CD14-positive monocyte (primary cell): ENCODE data around the gene TMIGD1. TPM values are rescaled to one million over a fixed set of nuclear protein-coding genes. Genes with fewer than 3 reads are reported as not detected.
A peak's percentile ranks its signal among the peaks of the same experiment; 100 is the strongest.

Experiments used
- DNase-seq, 3 donors: peaks; one replicate each; pipeline ENCODE4 v3.0.0-alpha.2; 2011 to 2022
- H2AFZ ChIP-seq: 2 replicates; pipeline ENCODE4 v1.6.0; 2012; ENCODE audit warnings: mild to moderate bottlenecking, low read depth, low read length, inconsistent platforms; ENCODE audit not compliant: insufficient read depth, poor library complexity, severe bottlenecking
- H3K27ac ChIP-seq, 2 donors: 1 replicate in 1 of 2; 2 replicates in 1 of 2; pipeline ENCODE4 v1.5.1; 2012 to 2013; ENCODE audit warnings: low read length in 2 of 2, control low read depth in 1 of 2, inconsistent platforms in 1 of 2, low read depth in 1 of 2, mild to moderate bottlenecking in 1 of 2
- H3K27me3 ChIP-seq, 2 donors: one replicate each; pipeline versions ENCODE4 v1.6.0 to v1.6.1; 2011 to 2013; ENCODE audit warnings: low read length in 2 of 2; ENCODE audit not compliant: control insufficient read depth in 2 of 2, insufficient read depth in 2 of 2
- H3K36me3 ChIP-seq, 2 donors: replicated peaks in 1 of 2; 1 replicate in 1 of 2; 2 replicates in 1 of 2; pipeline versions ENCODE4 v1.5.1 to v1.6.1; 2012 to 2013; ENCODE audit warnings: low read length in 2 of 2, control low read depth in 1 of 2, inconsistent platforms in 1 of 2, mild to moderate bottlenecking in 1 of 2; ENCODE audit not compliant: insufficient read depth in 2 of 2, control insufficient read depth in 1 of 2
- H3K4me1 ChIP-seq, 2 donors: 1 replicate in 1 of 2; 2 replicates in 1 of 2; pipeline versions ENCODE4 v1.5.1 to v1.6.1; 2012 to 2013; ENCODE audit warnings: low read length in 2 of 2, control low read depth in 1 of 2, inconsistent platforms in 1 of 2, mild to moderate bottlenecking in 1 of 2, moderate library complexity in 1 of 2; ENCODE audit not compliant: insufficient read depth in 2 of 2, control insufficient read depth in 1 of 2
- H3K4me2 ChIP-seq: replicated peaks from 2 replicates; pipeline ENCODE3; 2012; ENCODE audit warnings: low read length, moderate library complexity, mild to moderate bottlenecking; ENCODE audit not compliant: poor library complexity, severe bottlenecking; ENCODE audit errors: extremely low read depth
- H3K4me3 ChIP-seq, 3 experiments: fragments of 200-600 bp in 1 of 3; sonication (generic) in 1 of 3; replicated peaks in 1 of 3; 1 replicate in 2 of 3; 2 replicates in 1 of 3; pipeline ENCODE4 v1.5.1; 2011 to 2013; ENCODE audit warnings: low read length in 3 of 3, mild to moderate bottlenecking in 3 of 3, control low read depth in 2 of 3, low read depth in 2 of 3, inconsistent platforms in 1 of 3, moderate library complexity in 1 of 3
- H3K79me2 ChIP-seq: 2 replicates; pipeline ENCODE4 v1.6.0; 2012; ENCODE audit warnings: mild to moderate bottlenecking, control low read depth, inconsistent platforms, low read length, moderate library complexity; ENCODE audit not compliant: insufficient read depth
- H3K9ac ChIP-seq: 2 replicates; pipeline ENCODE4 v1.6.0; 2017; ENCODE audit warnings: low read length, mild to moderate bottlenecking; ENCODE audit not compliant: insufficient read depth, poor library complexity, severe bottlenecking
- H3K9me3 ChIP-seq, 2 donors: replicated peaks in 1 of 2; 1 replicate in 1 of 2; 2 replicates in 1 of 2; pipeline versions ENCODE4 v1.5.1 to v1.6.1; 2012 to 2013; ENCODE audit warnings: low read length in 2 of 2, control low read depth in 1 of 2; ENCODE audit not compliant: control insufficient read depth in 1 of 2, insufficient read depth in 1 of 2
- H4K20me1 ChIP-seq: 2 replicates; pipeline ENCODE4 v1.6.0; 2012; ENCODE audit warnings: mild to moderate bottlenecking, low read length, control low read depth, moderate library complexity; ENCODE audit not compliant: insufficient read depth
- H3K27ac Mint-ChIP-seq, 7 donors: one replicate each; pipeline ENCODE4 v1.8.0; 2020; ENCODE audit warnings: mild to moderate bottlenecking in 7 of 7, mixed read lengths in 7 of 7, moderate library complexity in 6 of 7, inconsistent platforms in 2 of 7
- H3K27me3 Mint-ChIP-seq, 3 donors: one replicate each; pipeline ENCODE4 v1.8.0; 2021 to 2022; ENCODE audit warnings: low read depth in 3 of 3, mild to moderate bottlenecking in 3 of 3, mixed read lengths in 3 of 3, moderate library complexity in 3 of 3, inconsistent platforms in 1 of 3
- H3K36me3 Mint-ChIP-seq, 2 donors: one replicate each; pipeline ENCODE4 v1.8.0; 2020; ENCODE audit warnings: mixed read lengths in 2 of 2, inconsistent platforms in 1 of 2, mild to moderate bottlenecking in 1 of 2
- H3K4me1 Mint-ChIP-seq: one replicate; pipeline ENCODE4 v1.8.0; 2020; ENCODE audit warnings: mild to moderate bottlenecking, mixed read lengths
- H3K4me3 Mint-ChIP-seq, 2 donors: one replicate each; pipeline ENCODE4 v1.8.0; 2020; ENCODE audit warnings: mild to moderate bottlenecking in 2 of 2, mixed read lengths in 2 of 2, moderate library complexity in 1 of 2
- H3K9me3 Mint-ChIP-seq, 7 donors: one replicate each; pipeline ENCODE4 v1.8.0; 2020 to 2022; ENCODE audit warnings: mixed read lengths in 7 of 7, mild to moderate bottlenecking in 6 of 7, moderate library complexity in 6 of 7, inconsistent platforms in 2 of 7
- CTCF ChIP-seq: fragments of 200-600 bp; IDR thresholded peaks from one replicate; pipeline ENCODE4 v1.8.0; 2022; ENCODE audit warnings: antibody characterized with exemption, mild to moderate bottlenecking
- WGBS: methylation state at CpG from one replicate; pipeline ENCODE4 v1.1.5; 2013; ENCODE audit warnings: missing lambda C conversion rate; ENCODE audit not compliant: insufficient coverage; 5-methylcytosine and 5-hydroxymethylcytosine counted together
- intact Hi-C, 2 donors: fragments of 100-400 bp; cut with micrococcal nuclease; formaldehyde crosslinking; loops; one replicate each; pipeline versions ENCODE4 v1.15.0 to v1.15.1; 2023
- polyA plus RNA-seq, 3 donors: library from polyadenylated mRNA; depleted of rRNA in 1 of 3; unstranded in 2 of 3; stranded (reverse) in 1 of 3; fragments of 300-500 nt in 2 of 3; fragments of >200 nt in 1 of 3; fragmentation: Illumina TruSeq in 2 of 3; gene quantifications; 1 replicate in 2 of 3; 2 replicates in 1 of 3; pipeline ENCODE4 v1.2.3, GENCODE V29; 2012 to 2021

TMIGD1 gene
- polyA plus RNA-seq, 3 donors, result not detected

GRCh38 chr17:30377574-30378240 lies 43.9 kb upstream of the TMIGD1 start:
- peaks cover 0 to 5% of the 10 kb centered on the region in 2 donors for H3K36me3 Mint-ChIP-seq
- no peak overlapping the region for H3K27ac ChIP-seq
- no peak overlapping the region for H3K9ac ChIP-seq
- intact Hi-C loops, result loop anchor here (5.0 kb wide), 2 partner anchors 35 to 40 kb away; no protein-coding TSS in a partner anchor
- peak overlapping the region; percentile 58 to 96 (median 84) for H3K27ac Mint-ChIP-seq
- peaks cover 3 to 11% (median 4%) of the 10 kb centered on the region in 3 donors for H3K27me3 Mint-ChIP-seq
- no peak for TF ChIP-seq CTCF
- H3K4me1 ChIP-seq, result peaks cover 26 to 39% of the 10 kb centered on the region in 2 donors
- H3K4me2 ChIP-seq, result peak overlapping the region; percentile 91
- WGBS, result 69% methylated on average over 8 of the region's 11 CpGs
- peaks cover 0 to 3% (median 0%) of the 10 kb centered on the region in 7 donors for H3K9me3 Mint-ChIP-seq
- no peaks in the 10 kb centered on the region for H3K9me3 ChIP-seq
- no peaks in the 10 kb centered on the region for H3K27me3 ChIP-seq
- H3K79me2 ChIP-seq, result peaks cover 40% of the 10 kb centered on the region
- DNase-seq, result no peak
- H3K4me3 ChIP-seq, result peak overlapping the region in 2 of 3 experiments; percentile 85 to 94
- H3K4me1 Mint-ChIP-seq, result peaks cover 44% of the 10 kb centered on the region
- peaks cover 31% of the 10 kb centered on the region for H4K20me1 ChIP-seq
- H2AFZ ChIP-seq, result peak overlapping the region; percentile 92
- H3K36me3 ChIP-seq, result no peaks in the 10 kb centered on the region
- H3K4me3 Mint-ChIP-seq, result peak overlapping the region; percentile 94 to 97

GRCh38 chr17:30376621-30377452 lies 43.0 kb upstream of the TMIGD1 start:
- peaks cover 23% of the 10 kb centered on the region for H4K20me1 ChIP-seq
- intact Hi-C loops, result loop anchor here (5.0 kb wide), 2 partner anchors 35 to 40 kb away; no protein-coding TSS in a partner anchor
- H3K9ac ChIP-seq, result no peak overlapping the region
- no peak overlapping the region for H3K4me2 ChIP-seq
- TF ChIP-seq CTCF, result no peak
- Mint-ChIP-seq H3K4me1 (peaks cover 38% of the 10 kb centered on the region), H3K4me3 (no peak overlapping the region), H3K27ac (peak overlapping the region in 1 of 7 donors; percentile 29), H3K27me3 (peaks cover 3 to 11% (median 4%) of the 10 kb centered on the region in 3 donors), H3K36me3 (peaks cover 0 to 5% of the 10 kb centered on the region in 2 donors), H3K9me3 (peaks cover 0 to 3% (median 0%) of the 10 kb centered on the region in 7 donors)
- peaks cover 25 to 31% of the 10 kb centered on the region in 2 donors for H3K4me1 ChIP-seq
- H3K27me3 ChIP-seq, result no peaks in the 10 kb centered on the region
- H3K4me3 ChIP-seq, result no peak overlapping the region
- peaks cover 31% of the 10 kb centered on the region for H3K79me2 ChIP-seq
- no peak for DNase-seq
- H3K27ac ChIP-seq, result no peak overlapping the region
- H2AFZ ChIP-seq, result no peak overlapping the region
- H3K36me3 ChIP-seq, result no peaks in the 10 kb centered on the region
- 51% methylated on average over 6 of the region's 12 CpGs for WGBS
- no peaks in the 10 kb centered on the region for H3K9me3 ChIP-seq
